ENCODE data around the gene EIPR1.

The EIPR1 gene

GRCh38 chr2:3270095-3270478, 107.5 kb downstream of the EIPR1 start:
- no peak overlapping the region for H3K4me3 ChIP-seq (ENCODE audit: low read depth, low read length)
- TF ChIP-seq CTCF (IDR thresholded peaks at IDR 0.05; ENCODE audit: low read depth, low read length), result no peak

- H3K4me3 ChIP-seq (ENCODE audit: low read depth, low read length), result no peak overlapping the region
- TF ChIP-seq CTCF (IDR thresholded peaks at IDR 0.05; ENCODE audit: low read depth, low read length), result no peak
Measured at GRCh38 chr2:3269425-3270094, 108.1 kb downstream of the EIPR1 start.

GRCh38 chr2:3268705-3269029, 109.0 kb downstream of the EIPR1 start:
- TF ChIP-seq CTCF (IDR thresholded peaks at IDR 0.05; ENCODE audit: low read depth, low read length), result no peak

GRCh38 chr2:3267869-3268704, 109.5 kb downstream of the EIPR1 start:
- no peak overlapping the region for H3K4me3 ChIP-seq (ENCODE audit: low read depth, low read length)
- no peak for TF ChIP-seq CTCF (IDR thresholded peaks at IDR 0.05; ENCODE audit: low read depth, low read length)

More at GRCh38 chr2:3268705-3269029, 109.0 kb downstream of the EIPR1 start:
- H3K4me3 ChIP-seq (ENCODE audit: low read depth, low read length), result no peak overlapping the region

- no peak overlapping the region for H3K4me3 ChIP-seq (ENCODE audit: low read depth, low read length)
- TF ChIP-seq CTCF (IDR thresholded peaks at IDR 0.05; ENCODE audit: low read depth, low read length), result no peak
Measured at GRCh38 chr2:3266925-3267867, 110.4 kb downstream of the EIPR1 start.

- no peak overlapping the region for H3K4me3 ChIP-seq (ENCODE audit: low read depth, low read length)
- no peak for TF ChIP-seq CTCF (IDR thresholded peaks at IDR 0.05; ENCODE audit: low read depth, low read length)
Measured at GRCh38 chr2:3265981-3266924, 111.4 kb downstream of the EIPR1 start.
